HepG2 (cell line): Measurements from ENCODE around the gene C9orf50. TPM values are rescaled to one million over a fixed set of nuclear protein-coding genes. Genes with fewer than 3 reads are reported as not detected.
A peak's percentile ranks its signal among the peaks of the same experiment; 100 is the strongest.

Source experiments
- AGO2 ChIP-seq: fragments of 200-400 bp; formaldehyde crosslinking; optimal IDR thresholded peaks from 2 replicates; pipeline ENCODE3; 2017; ENCODE audit warnings: mild to moderate bottlenecking, low read depth, low read length, moderate library complexity
- ERF ChIP-seq: IDR thresholded peaks from 2 replicates; pipeline ENCODE4 v1.6.1; 2018; ENCODE audit warnings: missing biosample characterization, missing genetic modification reagents
- HMG20A ChIP-seq: IDR thresholded peaks from 2 replicates; pipeline ENCODE4 v1.6.1; 2016; ENCODE audit warnings: borderline replicate concordance
- MBD4 ChIP-seq: IDR thresholded peaks from 2 replicates; pipeline ENCODE4 v1.6.1; 2012; ENCODE audit warnings: low read length, inconsistent platforms, borderline replicate concordance
- MLLT10 ChIP-seq: sonication (generic); formaldehyde crosslinking; IDR thresholded peaks from 2 replicates; pipeline ENCODE4 v1.4.0; 2020; ENCODE audit warnings: missing genetic modification reagents
- POLR2AphosphoS5 ChIP-seq: IDR thresholded peaks from 2 replicates; pipeline ENCODE4 v1.6.1; 2012; ENCODE audit warnings: low read depth, low read length
- PTBP1 ChIP-seq: fragments of 200-400 bp; formaldehyde crosslinking; IDR thresholded peaks from 2 replicates; pipeline ENCODE4 v1.6.1; 2018; ENCODE audit warnings: low read length, low read depth; ENCODE audit not compliant: poor library complexity, severe bottlenecking
- RELA ChIP-seq: sonication (generic); formaldehyde crosslinking; IDR thresholded peaks from 2 replicates; pipeline ENCODE4 v1.4.0; 2020; ENCODE audit warnings: missing genetic modification reagents
- SIN3B ChIP-seq: fragments of 150-350 bp; IDR thresholded peaks from 2 replicates; pipeline ENCODE4 v1.6.1; 2014; ENCODE audit warnings: low read length
- SOX6 ChIP-seq, 2 experiments: fragments of 450-650 bp in 1 of 2; sonication (generic) in 1 of 2; formaldehyde crosslinking in 1 of 2; IDR thresholded peaks; 2 replicates each; pipeline versions ENCODE4 v1.4.0 to v1.6.1; 2017 to 2020; ENCODE audit warnings: antibody characterized with exemption in 1 of 2, mild to moderate bottlenecking in 1 of 2, missing genetic modification reagents in 1 of 2
- TSC22D2 ChIP-seq: sonication (generic); formaldehyde crosslinking; IDR thresholded peaks from 2 replicates; pipeline ENCODE4 v1.5.1; 2020; ENCODE audit warnings: missing genetic modification reagents, mild to moderate bottlenecking, borderline replicate concordance
- YEATS4 ChIP-seq: sonication (generic); formaldehyde crosslinking; IDR thresholded peaks from 2 replicates; pipeline ENCODE4 v1.4.0; 2020; ENCODE audit warnings: missing genetic modification reagents, borderline replicate concordance
- ZFP36 ChIP-seq: fragments of 150-350 bp; IDR thresholded peaks from 2 replicates; pipeline ENCODE4 v1.6.1; 2018; ENCODE audit warnings: borderline replicate concordance, low read length, low read depth; ENCODE audit not compliant: partially characterized antibody
- ZNF562 ChIP-seq: sonication (generic); formaldehyde crosslinking; IDR thresholded peaks from 2 replicates; pipeline ENCODE4 v1.8.0; 2022; ENCODE audit warnings: missing genetic modification reagents, borderline replicate concordance
- ZNF614 ChIP-seq: IDR thresholded peaks from 2 replicates; pipeline ENCODE4 v1.6.1; 2018; ENCODE audit warnings: missing biosample characterization, missing genetic modification reagents, inconsistent platforms, borderline replicate concordance
- ZNF619 ChIP-seq: sonication (generic); formaldehyde crosslinking; IDR thresholded peaks from 2 replicates; pipeline ENCODE4 v1.4.0; 2020; ENCODE audit warnings: mild to moderate bottlenecking, missing genetic modification reagents
- ZSCAN29 ChIP-seq: sonication (generic); formaldehyde crosslinking; conservative IDR thresholded peaks from 2 replicates; pipeline ENCODE4 v1.4.0; 2020; ENCODE audit warnings: mild to moderate bottlenecking, missing genetic modification reagents
- polyA plus RNA-seq, 8 experiments: library from polyadenylated mRNA; depleted of rRNA in 3 of 8; stranded (reverse) in 7 of 8; unstranded in 1 of 8; fragments of >200 nt; fragmentation: Illumina TruSeq in 4 of 8; extraction: Trizol in 4 of 8; gene quantifications; 2 replicates each; pipeline versions ENCODE4 v1.2.1 to v1.2.3, GENCODE V29; 2011 to 2016; ENCODE audit warnings: low read depth in 4 of 8, missing spikeins in 1 of 8, mixed read lengths in 1 of 8; ENCODE audit not compliant: insufficient read depth in 1 of 8
- total RNA-seq, 5 experiments: library from RNA; depleted of rRNA; stranded (reverse); fragments of >200 nt; fragmentation: Illumina TruSeq; extraction: Trizol; gene quantifications; 2 replicates each; pipeline ENCODE4 v1.2.3, GENCODE V29; 2016; ENCODE audit warnings: low read depth in 1 of 5
- TF ChIP-seq, protein P1 (sequence below): sonication (generic); formaldehyde crosslinking; conservative IDR thresholded peaks from 2 replicates; pipeline ENCODE4 v1.5.0; 2020; ENCODE audit warnings: missing genetic modification reagents
- TF ChIP-seq, protein P2 (sequence below): sonication (generic); formaldehyde crosslinking; IDR thresholded peaks from 2 replicates; pipeline ENCODE4 v1.8.1; 2023; ENCODE audit warnings: mild to moderate bottlenecking, missing genetic modification reagents
- TF ChIP-seq, protein P3 (sequence below): sonication (generic); formaldehyde crosslinking; IDR thresholded peaks from 2 replicates; pipeline ENCODE4 v1.4.0; 2020; ENCODE audit warnings: mild to moderate bottlenecking, missing genetic modification reagents
- TF ChIP-seq, protein P4 (sequence below): IDR thresholded peaks from 2 replicates; pipeline ENCODE4 v1.6.1; 2012; ENCODE audit warnings: inconsistent platforms
- TF ChIP-seq, protein P5 (sequence below): IDR thresholded peaks from 2 replicates; pipeline ENCODE4 v1.6.1; 2016; ENCODE audit warnings: control low read depth
- TF ChIP-seq, protein P6 (sequence below): sonication (generic); formaldehyde crosslinking; IDR thresholded peaks from 2 replicates; pipeline ENCODE4 v1.4.0; 2020; ENCODE audit warnings: mild to moderate bottlenecking, missing genetic modification reagents

C9orf50 gene
- total and polyA plus RNA-seq, 2 of the 13 experiments (the other 11 are each of a cell fraction or from before 2014, with no cell fraction given): not detected

DNA sequence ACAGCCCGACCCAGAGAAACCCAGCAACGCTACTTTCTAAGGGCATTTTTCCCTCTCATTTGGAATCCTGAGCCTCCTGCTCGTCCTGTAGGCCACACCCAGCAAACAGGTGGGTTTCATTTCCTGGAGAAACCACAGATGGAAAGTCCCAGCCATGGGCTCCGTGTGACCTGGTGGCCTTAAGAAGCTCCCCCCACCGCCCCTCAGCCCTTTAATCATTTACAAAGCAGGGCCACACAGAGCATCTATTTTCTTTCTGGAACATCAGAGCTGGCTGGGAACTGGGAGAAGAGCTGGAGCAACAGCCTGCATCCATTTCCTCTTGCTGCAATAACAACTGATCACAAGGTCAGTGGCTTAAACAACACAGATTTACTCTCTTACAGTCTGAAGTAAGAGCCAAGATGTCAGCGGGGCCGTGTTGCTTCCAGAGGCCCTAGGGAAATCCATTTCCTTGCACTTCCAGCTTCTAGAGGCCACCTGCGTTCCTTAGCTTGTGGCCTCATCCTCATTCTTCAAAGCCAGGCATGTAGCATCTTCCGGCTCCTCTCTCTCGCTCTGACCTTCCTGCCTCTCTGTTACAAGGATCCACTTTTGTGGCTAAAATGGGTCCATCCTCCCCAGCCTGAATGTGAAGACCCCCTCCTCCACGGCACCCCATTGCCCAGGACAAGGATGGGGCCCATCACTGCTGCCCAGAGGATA lies 40.5 kb downstream of the C9orf50 start (continued):
- TF ChIP-seq, protein P1, sequence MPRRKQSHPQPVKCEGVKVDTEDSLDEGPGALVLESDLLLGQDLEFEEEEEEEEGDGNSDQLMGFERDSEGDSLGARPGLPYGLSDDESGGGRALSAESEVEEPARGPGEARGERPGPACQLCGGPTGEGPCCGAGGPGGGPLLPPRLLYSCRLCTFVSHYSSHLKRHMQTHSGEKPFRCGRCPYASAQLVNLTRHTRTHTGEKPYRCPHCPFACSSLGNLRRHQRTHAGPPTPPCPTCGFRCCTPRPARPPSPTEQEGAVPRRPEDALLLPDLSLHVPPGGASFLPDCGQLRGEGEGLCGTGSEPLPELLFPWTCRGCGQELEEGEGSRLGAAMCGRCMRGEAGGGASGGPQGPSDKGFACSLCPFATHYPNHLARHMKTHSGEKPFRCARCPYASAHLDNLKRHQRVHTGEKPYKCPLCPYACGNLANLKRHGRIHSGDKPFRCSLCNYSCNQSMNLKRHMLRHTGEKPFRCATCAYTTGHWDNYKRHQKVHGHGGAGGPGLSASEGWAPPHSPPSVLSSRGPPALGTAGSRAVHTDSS (CRISPR knock-in tag): no peak
- TF ChIP-seq, protein P2, sequence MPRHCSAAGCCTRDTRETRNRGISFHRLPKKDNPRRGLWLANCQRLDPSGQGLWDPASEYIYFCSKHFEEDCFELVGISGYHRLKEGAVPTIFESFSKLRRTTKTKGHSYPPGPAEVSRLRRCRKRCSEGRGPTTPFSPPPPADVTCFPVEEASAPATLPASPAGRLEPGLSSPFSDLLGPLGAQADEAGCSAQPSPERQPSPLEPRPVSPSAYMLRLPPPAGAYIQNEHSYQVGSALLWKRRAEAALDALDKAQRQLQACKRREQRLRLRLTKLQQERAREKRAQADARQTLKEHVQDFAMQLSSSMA (CRISPR knock-in tag): no peak
- TF ChIP-seq SIN3B (no peak), PTBP1 (no peak), ZSCAN29 (CRISPR knock-in tag) (no peak), TSC22D2 (no peak), AGO2 (no peak), HMG20A (peak; percentile 19; the same call in 1 of the 2 replicates), POLR2AphosphoS5 (peak; percentile 49), MBD4 (no peak), MLLT10 (CRISPR knock-in tag) (no peak), ZNF562 (no peak), ZNF614 (CRISPR knock-in tag) (peak; percentile 74; the same call in 1 of the 2 replicates), ZNF619 (CRISPR knock-in tag) (no peak), SOX6 (IDR thresholded peaks at IDR 0.05) (no peak), SOX6 (CRISPR knock-in tag; IDR thresholded peaks at IDR 0.05) (0 out of 2 replicates have a peak, but pooled peaks have one; percentile 28), ERF (CRISPR knock-in tag) (no peak), ZFP36 (no peak), RELA (CRISPR knock-in tag) (peak; percentile 82; the same call in 1 of the 2 replicates), YEATS4 (no peak)
- TF ChIP-seq, protein P3, sequence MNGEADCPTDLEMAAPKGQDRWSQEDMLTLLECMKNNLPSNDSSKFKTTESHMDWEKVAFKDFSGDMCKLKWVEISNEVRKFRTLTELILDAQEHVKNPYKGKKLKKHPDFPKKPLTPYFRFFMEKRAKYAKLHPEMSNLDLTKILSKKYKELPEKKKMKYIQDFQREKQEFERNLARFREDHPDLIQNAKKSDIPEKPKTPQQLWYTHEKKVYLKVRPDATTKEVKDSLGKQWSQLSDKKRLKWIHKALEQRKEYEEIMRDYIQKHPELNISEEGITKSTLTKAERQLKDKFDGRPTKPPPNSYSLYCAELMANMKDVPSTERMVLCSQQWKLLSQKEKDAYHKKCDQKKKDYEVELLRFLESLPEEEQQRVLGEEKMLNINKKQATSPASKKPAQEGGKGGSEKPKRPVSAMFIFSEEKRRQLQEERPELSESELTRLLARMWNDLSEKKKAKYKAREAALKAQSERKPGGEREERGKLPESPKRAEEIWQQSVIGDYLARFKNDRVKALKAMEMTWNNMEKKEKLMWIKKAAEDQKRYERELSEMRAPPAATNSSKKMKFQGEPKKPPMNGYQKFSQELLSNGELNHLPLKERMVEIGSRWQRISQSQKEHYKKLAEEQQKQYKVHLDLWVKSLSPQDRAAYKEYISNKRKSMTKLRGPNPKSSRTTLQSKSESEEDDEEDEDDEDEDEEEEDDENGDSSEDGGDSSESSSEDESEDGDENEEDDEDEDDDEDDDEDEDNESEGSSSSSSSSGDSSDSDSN (CRISPR knock-in tag): 0 out of 2 replicates have a peak, but pooled peaks have one; percentile 19
- TF ChIP-seq, protein P4, sequence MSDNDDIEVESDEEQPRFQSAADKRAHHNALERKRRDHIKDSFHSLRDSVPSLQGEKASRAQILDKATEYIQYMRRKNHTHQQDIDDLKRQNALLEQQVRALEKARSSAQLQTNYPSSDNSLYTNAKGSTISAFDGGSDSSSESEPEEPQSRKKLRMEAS: peak; percentile 17; the same call in 1 of the 2 replicates
- TF ChIP-seq, protein P5, sequence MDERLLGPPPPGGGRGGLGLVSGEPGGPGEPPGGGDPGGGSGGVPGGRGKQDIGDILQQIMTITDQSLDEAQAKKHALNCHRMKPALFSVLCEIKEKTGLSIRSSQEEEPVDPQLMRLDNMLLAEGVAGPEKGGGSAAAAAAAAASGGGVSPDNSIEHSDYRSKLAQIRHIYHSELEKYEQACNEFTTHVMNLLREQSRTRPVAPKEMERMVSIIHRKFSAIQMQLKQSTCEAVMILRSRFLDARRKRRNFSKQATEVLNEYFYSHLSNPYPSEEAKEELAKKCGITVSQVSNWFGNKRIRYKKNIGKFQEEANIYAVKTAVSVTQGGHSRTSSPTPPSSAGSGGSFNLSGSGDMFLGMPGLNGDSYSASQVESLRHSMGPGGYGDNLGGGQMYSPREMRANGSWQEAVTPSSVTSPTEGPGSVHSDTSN (CRISPR knock-in tag): no peak
- TF ChIP-seq, protein P6, sequence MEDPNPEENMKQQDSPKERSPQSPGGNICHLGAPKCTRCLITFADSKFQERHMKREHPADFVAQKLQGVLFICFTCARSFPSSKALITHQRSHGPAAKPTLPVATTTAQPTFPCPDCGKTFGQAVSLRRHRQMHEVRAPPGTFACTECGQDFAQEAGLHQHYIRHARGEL (CRISPR knock-in tag): no peak
